Activated B cell treated with CpG ODN at 0.5 μM for 24 hours (primary cell): ENCODE measurements around the gene GOLGA6L26. TPM values are rescaled to one million over a fixed set of nuclear protein-coding genes. Genes with fewer than 3 reads are reported as not detected.

Experiments
- total RNA-seq: library from RNA; stranded (reverse); gene quantifications from 2 replicates; pipeline ENCODE4 v1.2.3, GENCODE V29; 2022

GOLGA6L26 gene
- total RNA-seq, 1 donor from 2014 or later = not detected

Other genes starting within 250 kb of the GOLGA6L26 start
- gene GOLGA6L1, start 197.4 kb downstream of the GOLGA6L26 start, total RNA-seq = not detected in 2 replicates
- gene GOLGA8S, start 20.6 kb upstream of the GOLGA6L26 start, total RNA-seq = 0.09 and 0.10 TPM in 2 replicates
- not detected in 2 replicates for gene GOLGA6L2, start 113.0 kb upstream of the GOLGA6L26 start, total RNA-seq
- 0.55 and 0.98 TPM in 2 replicates for gene MKRN3, start 231.5 kb upstream of the GOLGA6L26 start, total RNA-seq